ENCODE measurements around the gene TSPEAR.
"Not testable (repeated sequence)": the region's sequence is repeated elsewhere in the genome, so short reads cannot be mapped to it uniquely, and the experiment has no call there.

The TSPEAR gene

GRCh38 chr21:44650265-44650972 is 61.0 kb downstream of the TSPEAR start:
- no peak overlapping the region for H3K4me3 ChIP-seq (ENCODE audit: low read length)
- TF ChIP-seq CTCF (IDR thresholded peaks at IDR 0.05; ENCODE audit: insufficient read depth, low read depth, low read length, missing control alignments) = no peak
- no peak for DNase-seq (ENCODE audit: low read depth)

GRCh38 chr21:44649521-44650100 is 61.8 kb downstream of the TSPEAR start:
- TF ChIP-seq CTCF (IDR thresholded peaks at IDR 0.05; ENCODE audit: insufficient read depth, low read depth, low read length, missing control alignments) = no peak
- DNase-seq (ENCODE audit: low read depth) = no peak
- H3K4me3 ChIP-seq (ENCODE audit: low read length) = no peak overlapping the region

GRCh38 chr21:44648557-44649311 is 62.6 kb downstream of the TSPEAR start:
- H3K4me3 ChIP-seq (ENCODE audit: low read length) = no peak overlapping the region
- no peak for DNase-seq (ENCODE audit: low read depth)
- no peak for TF ChIP-seq CTCF (IDR thresholded peaks at IDR 0.05; ENCODE audit: insufficient read depth, low read depth, low read length, missing control alignments)

- H3K4me3 ChIP-seq (ENCODE audit: low read length) = no peak overlapping the region
- DNase-seq (ENCODE audit: low read depth) = no peak
Measured at GRCh38 chr21:44647222-44647552, 64.2 kb downstream of the TSPEAR start.

GRCh38 chr21:44646366-44647221 is 64.8 kb downstream of the TSPEAR start, which contains the start of gene KRTAP10-11:
TSS of gene KRTAP10-11 (plus strand) at chr21:44646414. CDS start at chr21:44646459, 45 bp downstream.
- H3K4me3 ChIP-seq (ENCODE audit: low read length); DNase-seq (ENCODE audit: low read depth): not testable (repeated sequence)

More at GRCh38 chr21:44647222-44647552, 64.2 kb downstream of the TSPEAR start:
- no peak for TF ChIP-seq CTCF (IDR thresholded peaks at IDR 0.05; ENCODE audit: insufficient read depth, low read depth, low read length, missing control alignments)

GRCh38 chr21:44644878-44645277 is 66.5 kb downstream of the TSPEAR start:
- no peak for TF ChIP-seq CTCF (IDR thresholded peaks at IDR 0.05; ENCODE audit: insufficient read depth, low read depth, low read length, missing control alignments)
- H3K4me3 ChIP-seq (ENCODE audit: low read length) = no peak overlapping the region
- DNase-seq (ENCODE audit: low read depth) = no peak
